Right lobe of liver (tissue), 6 donors: ENCODE data around the gene EIF2B5. TPM values are rescaled to one million over a fixed set of nuclear protein-coding genes. Genes with fewer than 3 reads are reported as not detected.
A peak's percentile ranks its signal among the peaks of the same experiment; 100 is the strongest.

Experiments
- ATAC-seq, 4 donors: fragments of 200-7000 bp; cut with Tn5 transposase; one replicate each; pipeline ENCODE4 v1.9.1; 2020; ENCODE audit warnings: mild to moderate bottlenecking in 4 of 4, moderate library complexity in 4 of 4
- DNase-seq, 3 donors: peaks; one replicate each; pipeline ENCODE4 v3.0.0-alpha.2; 2020
- H3K27ac ChIP-seq, 3 donors: fragments of 200-600 bp; one replicate each; pipeline ENCODE4 v1.8.0; 2022
- H3K27me3 ChIP-seq, 2 donors: fragments of 200-600 bp; one replicate each; pipeline ENCODE4 v1.8.0; 2022
- H3K36me3 ChIP-seq, 4 donors: fragments of 200-600 bp; sonication (generic) in 1 of 4; one replicate each; pipeline versions ENCODE4 v1.5.1 to v1.8.0; 2017 to 2022; ENCODE audit warnings: control low read depth in 1 of 4
- H3K4me1 ChIP-seq, 4 donors: fragments of 200-600 bp; sonication (generic) in 1 of 4; one replicate each; pipeline versions ENCODE4 v1.5.1 to v1.8.0; 2017 to 2022; ENCODE audit warnings: control low read depth in 1 of 4
- H3K4me3 ChIP-seq, 3 donors: fragments of 200-600 bp; one replicate each; pipeline ENCODE4 v1.8.0; 2022
- H3K9me3 ChIP-seq, 4 donors: fragments of 200-600 bp; sonication (generic) in 1 of 4; one replicate each; pipeline versions ENCODE4 v1.5.1 to v1.8.0; 2017 to 2022; ENCODE audit warnings: control low read depth in 1 of 4
- POLR2A ChIP-seq: fragments of 450-650 bp; IDR thresholded peaks from one replicate; pipeline ENCODE4 v1.6.1; 2017; ENCODE audit warnings: antibody characterized with exemption, mild to moderate bottlenecking
- WGBS: methylation state at CpG from one replicate; pipeline ENCODE4 v1.1.6; 2018; ENCODE audit warnings: low coverage, low lambda C conversion rate; ENCODE audit not compliant: insufficient coverage; ENCODE audit errors: missing lambda C conversion rate; 5-methylcytosine and 5-hydroxymethylcytosine counted together
- intact Hi-C, 2 donors: fragments of 100-400 bp; cut with DNase I; formaldehyde crosslinking; loops; one replicate each; pipeline versions ENCODE4 v1.11.2 to v1.14.1; 2022
- total RNA-seq, 6 experiments: library from RNA; depleted of rRNA in 2 of 6; stranded (reverse); fragments of >200 nt in 2 of 6; fragmentation: NEBNext Ultra II Directional in 3 of 6; extraction: Animal tissue kit (Norgen Biotek cat#: 25700) in 3 of 6; gene quantifications; one replicate each; pipeline versions ENCODE4 v1.1.0 to v1.2.4, GENCODE V29; 2016 to 2023
- TF ChIP-seq, protein P1 (sequence below), 4 donors: fragments of 200-600 bp in 3 of 4; fragments of 450-650 bp in 1 of 4; IDR thresholded peaks; one replicate each; pipeline versions ENCODE4 v1.5.1 to v1.8.0; 2016 to 2022; ENCODE audit warnings: antibody characterized with exemption in 4 of 4, mild to moderate bottlenecking in 2 of 4
- donor health status: DM: no; HTN: yes; CAD: no.
- donor health status: DM: no; HTN: no; CAD: no.
- donor health status: DM: no; HTN: no; CAD: no.
- donor health status: DM: no; HTN: yes; CAD: no.
- donor health status: DM: no; HTN: yes; CAD: no.

Gene EIF2B5
- total RNA-seq, 6 experiments from 2014 or later = 16.7 to 25.6 (median 20.5) TPM

DNA sequence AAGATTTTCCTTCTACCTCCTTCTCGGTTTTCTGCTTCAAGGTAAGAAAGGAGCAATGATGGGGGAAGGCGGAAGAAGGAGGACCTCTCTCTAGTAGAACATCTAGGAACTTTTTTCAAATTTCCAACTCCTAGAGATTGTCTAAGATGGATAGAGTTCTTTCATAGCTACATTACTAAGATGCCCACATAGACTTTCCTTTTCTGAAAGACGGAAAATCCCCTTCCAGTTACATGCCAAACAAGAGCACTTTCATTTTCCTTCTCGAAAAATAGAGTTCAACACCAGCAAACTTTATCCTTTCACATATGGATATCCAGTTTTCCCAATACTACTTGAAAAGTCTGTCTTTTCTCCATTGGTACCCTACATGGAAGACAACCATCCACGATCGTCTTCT lies 37.6 kb upstream of the EIF2B5 start:
- 61% methylated on average over 6 of the region's 6 CpGs for WGBS
- DNase-seq (no peak), ATAC-seq (no peak)
- H3K27me3 ChIP-seq = no peaks in the 10 kb centered on the region
- no peaks in the 10 kb centered on the region for H3K9me3 ChIP-seq
- no peak for TF ChIP-seq POLR2A
- TF ChIP-seq, protein P1, sequence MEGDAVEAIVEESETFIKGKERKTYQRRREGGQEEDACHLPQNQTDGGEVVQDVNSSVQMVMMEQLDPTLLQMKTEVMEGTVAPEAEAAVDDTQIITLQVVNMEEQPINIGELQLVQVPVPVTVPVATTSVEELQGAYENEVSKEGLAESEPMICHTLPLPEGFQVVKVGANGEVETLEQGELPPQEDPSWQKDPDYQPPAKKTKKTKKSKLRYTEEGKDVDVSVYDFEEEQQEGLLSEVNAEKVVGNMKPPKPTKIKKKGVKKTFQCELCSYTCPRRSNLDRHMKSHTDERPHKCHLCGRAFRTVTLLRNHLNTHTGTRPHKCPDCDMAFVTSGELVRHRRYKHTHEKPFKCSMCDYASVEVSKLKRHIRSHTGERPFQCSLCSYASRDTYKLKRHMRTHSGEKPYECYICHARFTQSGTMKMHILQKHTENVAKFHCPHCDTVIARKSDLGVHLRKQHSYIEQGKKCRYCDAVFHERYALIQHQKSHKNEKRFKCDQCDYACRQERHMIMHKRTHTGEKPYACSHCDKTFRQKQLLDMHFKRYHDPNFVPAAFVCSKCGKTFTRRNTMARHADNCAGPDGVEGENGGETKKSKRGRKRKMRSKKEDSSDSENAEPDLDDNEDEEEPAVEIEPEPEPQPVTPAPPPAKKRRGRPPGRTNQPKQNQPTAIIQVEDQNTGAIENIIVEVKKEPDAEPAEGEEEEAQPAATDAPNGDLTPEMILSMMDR (IDR thresholded peaks at IDR 0.05) = no peak
- H3K36me3 ChIP-seq = no peaks in the 10 kb centered on the region
- intact Hi-C loops = no loop called here
- H3K4me3 ChIP-seq = no peak overlapping the region
- H3K4me1 ChIP-seq = no peaks in the 10 kb centered on the region
- H3K27ac ChIP-seq = no peak overlapping the region

DNA sequence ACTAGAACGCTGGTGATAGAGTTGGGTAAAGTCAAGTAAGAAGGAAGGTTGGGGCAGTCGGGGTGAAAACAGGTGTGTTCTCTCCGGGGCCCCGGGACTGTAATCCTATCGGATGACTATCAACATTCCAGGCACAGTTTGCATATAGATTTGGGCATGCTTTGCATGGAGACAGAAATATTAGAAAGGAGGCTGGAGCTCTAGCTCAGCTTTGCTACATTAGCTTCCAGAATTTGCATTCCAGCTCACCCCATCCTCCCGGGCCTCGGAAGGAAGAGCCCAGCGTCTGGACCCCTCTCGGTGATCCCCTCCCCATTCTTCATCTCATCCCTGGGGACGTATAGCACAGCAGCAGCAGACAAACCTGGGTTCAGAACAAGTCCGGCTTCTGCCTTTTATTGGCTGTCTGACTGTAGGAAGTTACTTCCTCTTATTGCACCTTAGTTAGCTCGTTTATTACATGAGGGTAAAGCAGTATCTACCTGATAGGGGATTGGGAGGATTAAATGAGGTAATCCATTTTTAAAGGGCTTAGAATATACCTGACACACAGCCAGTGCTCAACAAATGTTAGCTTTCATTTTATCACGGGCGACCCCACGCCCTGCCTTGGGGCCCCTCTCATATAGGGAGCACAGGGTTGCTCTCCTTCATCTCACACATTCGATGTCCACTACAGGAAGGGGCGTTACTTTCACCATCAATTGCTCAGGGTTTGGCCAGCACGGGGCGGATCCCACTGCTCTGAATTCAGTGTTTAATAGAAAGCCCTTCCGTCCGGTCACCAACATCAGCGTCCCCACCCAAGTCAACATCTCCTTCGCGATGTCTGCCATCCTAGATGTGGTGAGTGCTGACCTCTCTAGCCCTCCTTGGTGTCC lies 35.1 kb upstream of the EIF2B5 start:
- peak in 1 of 3 donors; percentile 25 for DNase-seq
- 62% methylated on average over 21 of the region's 24 CpGs for WGBS

DNA sequence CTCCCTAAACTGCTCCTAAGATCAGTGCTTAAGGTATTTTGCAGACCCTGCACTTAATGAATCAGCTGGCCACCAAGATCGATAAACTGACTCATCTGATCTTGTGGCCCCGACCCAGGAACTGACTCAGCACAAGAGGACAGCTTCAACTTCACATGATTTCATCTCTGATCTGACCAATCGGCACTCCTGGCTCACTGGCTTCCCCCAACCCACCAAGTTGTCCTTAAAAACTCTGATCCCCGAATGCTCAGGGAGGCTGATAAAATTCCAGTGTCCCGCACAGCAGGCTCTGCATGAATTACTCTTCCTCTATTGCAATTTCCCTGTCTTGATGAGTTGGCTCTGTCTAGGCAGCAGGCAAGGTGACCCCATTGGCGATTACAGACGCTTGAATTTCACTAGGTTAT lies 24.8 kb upstream of the EIF2B5 start:
- ATAC-seq = peak in 2 of 4 donors; percentile 40 to 46
- Histone ChIP-seq H3K36me3 (no peaks in the 10 kb centered on the region), H3K27me3 (no peaks in the 10 kb centered on the region), H3K4me1 (no peaks in the 10 kb centered on the region), H3K27ac (no peak overlapping the region), H3K4me3 (no peak overlapping the region), H3K9me3 (no peaks in the 10 kb centered on the region)
- intact Hi-C loops = no loop called here
- peak in 1 of 3 donors; percentile 23 for DNase-seq
- no peak for TF ChIP-seq POLR2A
- TF ChIP-seq, protein P1 (IDR thresholded peaks at IDR 0.05) = no peak
- WGBS = 44% methylated on average over 6 of the region's 7 CpGs

More for the DNA sequence above, 35.1 kb upstream of the EIF2B5 start:
- intact Hi-C loops = no loop called here
- H3K36me3 ChIP-seq = no peaks in the 10 kb centered on the region
- TF ChIP-seq, protein P1 (IDR thresholded peaks at IDR 0.05) = no peak
- TF ChIP-seq POLR2A = no peak
- H3K4me1 ChIP-seq = no peaks in the 10 kb centered on the region
- H3K9me3 ChIP-seq = no peaks in the 10 kb centered on the region
- no peaks in the 10 kb centered on the region for H3K27me3 ChIP-seq
- H3K27ac ChIP-seq = no peak overlapping the region
- ATAC-seq = no peak
- H3K4me3 ChIP-seq = no peak overlapping the region

DNA sequence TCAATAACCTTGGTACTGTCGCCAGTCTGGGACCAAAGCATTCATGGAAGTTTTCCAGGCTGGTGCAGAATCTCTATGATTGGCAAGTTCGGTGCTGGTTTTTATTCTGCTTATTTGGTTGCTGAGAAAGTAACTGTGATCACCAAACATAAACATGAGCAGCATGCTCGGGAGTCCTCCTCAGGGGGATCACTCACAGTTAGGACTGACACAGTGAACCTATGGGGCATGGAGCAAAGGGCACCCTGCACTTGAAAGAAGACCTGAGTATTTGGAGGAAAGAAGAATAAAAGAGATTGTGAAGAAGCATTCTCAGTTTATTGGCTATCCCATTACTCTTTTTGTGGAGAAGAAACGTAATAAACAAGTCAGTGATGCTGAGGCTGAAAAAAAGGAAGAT lies 19.1 kb upstream of the EIF2B5 start:
- intact Hi-C loops = no loop called here
- WGBS = 80% methylated on average over 3 of the region's 4 CpGs

More for the DNA sequence above, 19.1 kb upstream of the EIF2B5 start:
- no peak overlapping the region for H3K4me3 ChIP-seq
- DNase-seq (no peak), ATAC-seq (no peak)
- no peaks in the 10 kb centered on the region for H3K4me1 ChIP-seq
- H3K27ac ChIP-seq = no peak overlapping the region
- TF ChIP-seq POLR2A = no peak
- TF ChIP-seq, protein P1 (IDR thresholded peaks at IDR 0.05) = no peak
- H3K27me3 ChIP-seq = no peaks in the 10 kb centered on the region
- H3K9me3 ChIP-seq = no peaks in the 10 kb centered on the region
- H3K36me3 ChIP-seq = no peaks in the 10 kb centered on the region
